GM18867 (cell line): ENCODE results near the gene CRYZL1.
"Not testable (repeated sequence)": the region's sequence is repeated elsewhere in the genome, so short reads cannot be mapped to it uniquely, and the experiment has no call there.

Experiments used
- ATAC-seq: cut with Tn5 transposase; IDR thresholded peaks from one replicate; pipeline ENCODE4 v1.9.1; 2021; ENCODE audit warnings: mild to moderate bottlenecking, moderate library complexity; ENCODE audit not compliant: unreplicated experiment

CRYZL1 gene

GRCh38 chr21:33640697-33641351 is 717 bp downstream of the CRYZL1 start:
- ATAC-seq, result no peak

- ATAC-seq, result no peak
These were observed 7.3 kb downstream of the CRYZL1 start for GRCh38 chr21:33634254-33634653.

GRCh38 chr21:33626151-33626550 is 15.4 kb downstream of the CRYZL1 start:
- not testable (repeated sequence) for ATAC-seq

- ATAC-seq, result no peak
These were observed 19.3 kb downstream of the CRYZL1 start for GRCh38 chr21:33622253-33622652.

GRCh38 chr21:33619726-33620125 is 21.8 kb downstream of the CRYZL1 start:
- no peak for ATAC-seq

GRCh38 chr21:33618407-33618806 is 23.1 kb downstream of the CRYZL1 start:
- ATAC-seq, result no peak

GRCh38 chr21:33617565-33617964 is 24.0 kb downstream of the CRYZL1 start:
- ATAC-seq, result not testable (repeated sequence)

GRCh38 chr21:33611006-33611744 is 30.4 kb downstream of the CRYZL1 start:
- ATAC-seq, result no peak

- no peak for ATAC-seq
These were observed 33.0 kb downstream of the CRYZL1 start for GRCh38 chr21:33608559-33608958.

GRCh38 chr21:33598051-33598450 is 43.5 kb downstream of the CRYZL1 start:
- ATAC-seq, result no peak

GRCh38 chr21:33588485-33589335 is 52.8 kb downstream of the CRYZL1 start, which contains the start of gene DONSON:
DONSON (minus strand) TSS chr21:33588684; CDS start chr21:33588641, 43 bp downstream.
- peak; percentile 91 for ATAC-seq

GRCh38 chr21:33587792-33588484 is 53.6 kb downstream of the CRYZL1 start:
- ATAC-seq, result peak; percentile 38

- no peak for ATAC-seq
These were observed 54.6 kb downstream of the CRYZL1 start for GRCh38 chr21:33586927-33587326.

GRCh38 chr21:33584455-33584854 is 57.1 kb downstream of the CRYZL1 start:
- ATAC-seq, result no peak

GRCh38 chr21:33578959-33579542 is 62.5 kb downstream of the CRYZL1 start:
- ATAC-seq, result no peak

- ATAC-seq, result no peak
These were observed 63.3 kb downstream of the CRYZL1 start for GRCh38 chr21:33578214-33578613.

GRCh38 chr21:33576741-33577141 is 64.8 kb downstream of the CRYZL1 start:
- not testable (repeated sequence) for ATAC-seq

GRCh38 chr21:33572350-33572749 is 69.2 kb downstream of the CRYZL1 start:
- ATAC-seq, result no peak

- ATAC-seq, result no peak
These were observed 71.5 kb downstream of the CRYZL1 start for GRCh38 chr21:33569991-33570390.

- no peak for ATAC-seq
These were observed 73.1 kb downstream of the CRYZL1 start for GRCh38 chr21:33568448-33568847.
